Ectodermal cell (in vitro differentiated cells): ENCODE measurements around the gene RAPSN.

ENCODE experiments used
- H3K27ac ChIP-seq: 2 replicates; pipeline ENCODE4 v1.7.0; 2013; ENCODE audit warnings: mild to moderate bottlenecking, low read depth, low read length; ENCODE audit not compliant: insufficient read depth, poor library complexity, severe bottlenecking
- H3K27me3 ChIP-seq: 2 replicates; pipeline ENCODE4 v1.7.0; 2013; ENCODE audit warnings: mild to moderate bottlenecking, low read length; ENCODE audit not compliant: insufficient read depth, control insufficient read depth, poor library complexity, severe bottlenecking
- H3K36me3 ChIP-seq: one replicate; pipeline ENCODE4 v1.7.0; 2013; ENCODE audit warnings: low read length; ENCODE audit not compliant: control insufficient read depth, insufficient read depth
- H3K4me1 ChIP-seq: one replicate; pipeline ENCODE4 v1.7.0; 2013; ENCODE audit warnings: low read length; ENCODE audit not compliant: control insufficient read depth, insufficient read depth
- H3K4me3 ChIP-seq: 2 replicates; pipeline ENCODE4 v1.7.0; 2013; ENCODE audit warnings: low read depth, low read length, control low read depth; ENCODE audit not compliant: insufficient read depth
- H3K9me3 ChIP-seq: 2 replicates; pipeline ENCODE4 v1.7.0; 2013; ENCODE audit warnings: mild to moderate bottlenecking, low read length, moderate library complexity; ENCODE audit not compliant: control insufficient read depth
- WGBS, 2 experiments: methylation state at CpG; one replicate each; pipeline ENCODE4 v1.1.7; 2013; ENCODE audit warnings: missing lambda C conversion rate in 2 of 2; 5-methylcytosine and 5-hydroxymethylcytosine counted together

RAPSN gene

GRCh38 chr11:47483457-47483856 is 34.5 kb upstream of the RAPSN start:
- Histone ChIP-seq H3K27ac (no peak overlapping the region), H3K4me3 (no peak overlapping the region), H3K36me3 (peaks cover 64% of the 10 kb centered on the region), H3K27me3 (no peaks in the 10 kb centered on the region), H3K9me3 (no peaks in the 10 kb centered on the region), H3K4me1 (no peaks in the 10 kb centered on the region)
- WGBS, 2 experiments: 90 to 91% methylated on average over 1 of the region's 1 CpG

- Histone ChIP-seq H3K36me3 (peaks cover 72% of the 10 kb centered on the region), H3K27me3 (no peaks in the 10 kb centered on the region), H3K9me3 (no peaks in the 10 kb centered on the region), H3K4me3 (no peak overlapping the region), H3K27ac (no peak overlapping the region), H3K4me1 (no peaks in the 10 kb centered on the region)
- 94 to 95% methylated on average over 5 to 6 of the region's 6 CpGs for WGBS, 2 experiments
These were observed 31.8 kb upstream of the RAPSN start for GRCh38 chr11:47480762-47481161.

GRCh38 chr11:47478651-47479329 is 29.9 kb upstream of the RAPSN start:
- Histone ChIP-seq H3K27me3 (no peaks in the 10 kb centered on the region), H3K9me3 (no peaks in the 10 kb centered on the region), H3K36me3 (peaks cover 75% of the 10 kb centered on the region), H3K4me1 (no peaks in the 10 kb centered on the region), H3K4me3 (no peak overlapping the region), H3K27ac (no peak overlapping the region)
- WGBS, 2 experiments: 95 to 97% methylated on average over 5 of the region's 5 CpGs

GRCh38 chr11:47477753-47478152 is 28.8 kb upstream of the RAPSN start:
- H3K4me1 ChIP-seq: no peaks in the 10 kb centered on the region
- no peaks in the 10 kb centered on the region for H3K27me3 ChIP-seq
- H3K36me3 ChIP-seq: peaks cover 75% of the 10 kb centered on the region
- no peak overlapping the region for H3K27ac ChIP-seq
- no peaks in the 10 kb centered on the region for H3K9me3 ChIP-seq
- H3K4me3 ChIP-seq: no peak overlapping the region
- 93 to 95% methylated on average over 4 of the region's 4 CpGs for WGBS, 2 experiments

- no peak overlapping the region for H3K4me3 ChIP-seq
- H3K36me3 ChIP-seq: peaks cover 75% of the 10 kb centered on the region
- no peaks in the 10 kb centered on the region for H3K4me1 ChIP-seq
- H3K27me3 ChIP-seq: no peaks in the 10 kb centered on the region
- H3K27ac ChIP-seq: no peak overlapping the region
- no peaks in the 10 kb centered on the region for H3K9me3 ChIP-seq
These were observed 28.4 kb upstream of the RAPSN start for GRCh38 chr11:47477323-47477722.

GRCh38 chr11:47470671-47471070 is 21.7 kb upstream of the RAPSN start:
- Histone ChIP-seq H3K36me3 (peaks cover 46% of the 10 kb centered on the region), H3K27me3 (no peaks in the 10 kb centered on the region), H3K4me1 (peaks cover 27% of the 10 kb centered on the region), H3K27ac (no peak overlapping the region), H3K9me3 (no peaks in the 10 kb centered on the region), H3K4me3 (no peak overlapping the region)
- WGBS, 2 experiments: 96 to 97% methylated on average over 4 of the region's 4 CpGs

GRCh38 chr11:47469361-47470179 is 20.6 kb upstream of the RAPSN start:
- WGBS, 2 experiments: 77 to 79% methylated on average over 7 of the region's 7 CpGs
- Histone ChIP-seq H3K9me3 (no peaks in the 10 kb centered on the region), H3K36me3 (peaks cover 37% of the 10 kb centered on the region), H3K27me3 (no peaks in the 10 kb centered on the region), H3K27ac (no peak overlapping the region), H3K4me1 (peaks cover 31% of the 10 kb centered on the region), H3K4me3 (no peak overlapping the region)

GRCh38 chr11:47468598-47469214 is 19.8 kb upstream of the RAPSN start:
- Histone ChIP-seq H3K27ac (no peak overlapping the region), H3K36me3 (peaks cover 32% of the 10 kb centered on the region), H3K4me1 (peaks cover 31% of the 10 kb centered on the region), H3K27me3 (no peaks in the 10 kb centered on the region), H3K9me3 (no peaks in the 10 kb centered on the region), H3K4me3 (no peak overlapping the region)
- 80 to 92% methylated on average over 6 to 8 of the region's 8 CpGs for WGBS, 2 experiments

- H3K27me3 ChIP-seq: no peaks in the 10 kb centered on the region
- H3K36me3 ChIP-seq: peaks cover 19% of the 10 kb centered on the region
- H3K9me3 ChIP-seq: no peaks in the 10 kb centered on the region
- no peak overlapping the region for H3K27ac ChIP-seq
- 90 to 91% methylated on average over 7 of the region's 7 CpGs for WGBS, 2 experiments
- H3K4me3 ChIP-seq: no peak overlapping the region
- peaks cover 31% of the 10 kb centered on the region for H3K4me1 ChIP-seq
These were observed 18.4 kb upstream of the RAPSN start for GRCh38 chr11:47467357-47467756.

GRCh38 chr11:47466701-47467250 is 17.8 kb upstream of the RAPSN start:
- WGBS, 2 experiments: 74 to 87% methylated on average over 4 of the region's 4 CpGs
- Histone ChIP-seq H3K27ac (no peak overlapping the region), H3K27me3 (no peaks in the 10 kb centered on the region), H3K9me3 (no peaks in the 10 kb centered on the region), H3K36me3 (peaks cover 13% of the 10 kb centered on the region), H3K4me3 (no peak overlapping the region), H3K4me1 (peaks cover 31% of the 10 kb centered on the region)
